HG03045 (cell line): Measurements from ENCODE around the gene AKNA.
"Not testable (repeated sequence)": the region's sequence is repeated elsewhere in the genome, so short reads cannot be mapped to it uniquely, and the experiment has no call there.

Experiments used
- ATAC-seq: cut with Tn5 transposase; IDR thresholded peaks from one replicate; pipeline ENCODE4 v1.9.1; 2021; ENCODE audit warnings: mild to moderate bottlenecking, moderate library complexity; ENCODE audit not compliant: unreplicated experiment

The AKNA gene

GRCh38 chr9:114322831-114323531, 64.8 kb downstream of the AKNA start, which contains the start of gene ORM1:
ORM1 (plus strand) TSS chr9:114323098; CDS start chr9:114323134, 36 bp downstream.
- ATAC-seq: not testable (repeated sequence)

- ATAC-seq: not testable (repeated sequence)
These were observed 65.5 kb downstream of the AKNA start for GRCh38 chr9:114322160-114322818.

- no peak for ATAC-seq
These were observed 66.0 kb downstream of the AKNA start for GRCh38 chr9:114321759-114322158.

GRCh38 chr9:114320710-114321109, 67.1 kb downstream of the AKNA start:
- not testable (repeated sequence) for ATAC-seq

- ATAC-seq: no peak
These were observed 68.6 kb downstream of the AKNA start for GRCh38 chr9:114319147-114319546.

GRCh38 chr9:114318416-114318815, 69.4 kb downstream of the AKNA start:
- ATAC-seq: no peak

- no peak for ATAC-seq
These were observed 70.0 kb downstream of the AKNA start for GRCh38 chr9:114317665-114318357.

GRCh38 chr9:114316605-114317230, 71.1 kb downstream of the AKNA start:
- ATAC-seq: no peak

GRCh38 chr9:114315723-114316363, 71.9 kb downstream of the AKNA start:
- no peak for ATAC-seq

GRCh38 chr9:114314881-114315722, 72.7 kb downstream of the AKNA start:
- no peak for ATAC-seq

- ATAC-seq: no peak
These were observed 73.4 kb downstream of the AKNA start for GRCh38 chr9:114314256-114314867.

- ATAC-seq: no peak
These were observed 74.6 kb downstream of the AKNA start for GRCh38 chr9:114313186-114313585.

- ATAC-seq: no peak
These were observed 75.3 kb downstream of the AKNA start for GRCh38 chr9:114312513-114312875.

GRCh38 chr9:114311571-114312512, 75.9 kb downstream of the AKNA start:
- no peak for ATAC-seq

GRCh38 chr9:114310471-114311450, 77.0 kb downstream of the AKNA start:
- ATAC-seq: no peak

- no peak for ATAC-seq
These were observed 78.7 kb downstream of the AKNA start for GRCh38 chr9:114309096-114309495.

- ATAC-seq: no peak
These were observed 79.3 kb downstream of the AKNA start for GRCh38 chr9:114308361-114308950.
